B cell (primary cell): ENCODE results near the gene TMOD1. TPM values are rescaled to one million over a fixed set of nuclear protein-coding genes. Genes with fewer than 3 reads are reported as not detected.

Experiments
- ATAC-seq: fragments of 200-7000 bp; cut with Tn5 transposase; one replicate; pipeline ENCODE4 v1.10.0; 2021; ENCODE audit warnings: low read depth, mild to moderate bottlenecking, moderate number of reproducible peaks, moderate library complexity
- CTCF ChIA-PET: fragments of 350-600 bp; sonication (Branson Sonifier 250); formaldehyde crosslinking; loops from one replicate; lab custom pipeline; 2021; ENCODE audit warnings: antibody characterized with exemption, inconsistent platforms; lab: Charles Lee
- POLR2A ChIA-PET: fragments of 350-600 bp; sonication (Branson Sonifier 250); formaldehyde crosslinking; loops from one replicate; lab custom pipeline; 2021; ENCODE audit warnings: antibody characterized with exemption; lab: Charles Lee
- DNase-seq: peaks from one replicate; pipeline ENCODE4 v3.0.0; 2013
- H2AFZ ChIP-seq: 2 replicates; pipeline ENCODE4 v1.6.1; 2012; ENCODE audit warnings: mild to moderate bottlenecking, low read depth, low read length; ENCODE audit not compliant: insufficient read depth, poor library complexity, severe bottlenecking
- H3K27ac ChIP-seq, 2 donors: 1 replicate in 1 of 2; 2 replicates in 1 of 2; pipeline ENCODE4 v1.5.1; 2012 to 2013; ENCODE audit warnings: low read length in 2 of 2, mild to moderate bottlenecking in 2 of 2, moderate library complexity in 1 of 2
- H3K27me3 ChIP-seq, 4 experiments: fragments of 200-600 bp in 1 of 4; sonication (generic) in 1 of 4; replicated peaks in 1 of 4; 1 replicate in 2 of 4; 2 replicates in 2 of 4; pipeline versions ENCODE4 v1.6.1 to v1.7.0; 2013 to 2016; ENCODE audit warnings: low read length in 3 of 4, mild to moderate bottlenecking in 2 of 4, mixed read lengths in 1 of 4, moderate library complexity in 1 of 4; ENCODE audit not compliant: insufficient read depth in 4 of 4, control insufficient read depth in 3 of 4; ENCODE audit errors: control extremely low read depth in 1 of 4
- H3K36me3 ChIP-seq, 2 experiments: replicated peaks in 1 of 2; 1 replicate in 1 of 2; 2 replicates in 1 of 2; pipeline versions ENCODE4 v1.6.1 to v1.7.1; 2013; ENCODE audit warnings: low read length in 1 of 2; ENCODE audit not compliant: insufficient read depth in 2 of 2, control insufficient read depth in 1 of 2; ENCODE audit errors: control extremely low read depth in 1 of 2, extremely low read depth in 1 of 2
- H3K4me1 ChIP-seq, 2 donors: fragments of 200-600 bp in 1 of 2; sonication (generic) in 1 of 2; 1 replicate in 1 of 2; 2 replicates in 1 of 2; pipeline versions ENCODE4 v1.5.1 to v1.6.1; 2013 to 2017; ENCODE audit warnings: low read length in 2 of 2; ENCODE audit not compliant: control insufficient read depth in 2 of 2, insufficient read depth in 2 of 2
- H3K4me2 ChIP-seq: replicated peaks from 2 replicates; pipeline ENCODE3; 2012; ENCODE audit warnings: mild to moderate bottlenecking, low read depth, low read length; ENCODE audit not compliant: poor library complexity, severe bottlenecking
- H3K4me3 ChIP-seq, 5 experiments: fragments of 200-600 bp in 1 of 5; sonication (generic) in 1 of 5; 1 replicate in 3 of 5; 2 replicates in 2 of 5; pipeline versions ENCODE4 v1.5.1 to v1.7.0; 2011 to 2016; ENCODE audit warnings: low read length in 4 of 5, mild to moderate bottlenecking in 4 of 5, low read depth in 2 of 5, control low read depth in 1 of 5, moderate library complexity in 1 of 5; ENCODE audit not compliant: insufficient read depth in 1 of 5; ENCODE audit errors: control extremely low read depth in 1 of 5, extremely low read depth in 1 of 5
- H3K79me2 ChIP-seq: fragments of 200-600 bp; sonication (generic); one replicate; pipeline ENCODE4 v1.6.0; 2016; ENCODE audit warnings: low read length; ENCODE audit not compliant: control insufficient read depth, insufficient read depth
- H3K9ac ChIP-seq: fragments of 200-600 bp; sonication (generic); 2 replicates; pipeline ENCODE4 v1.6.1; 2017; ENCODE audit warnings: mild to moderate bottlenecking, low read length, moderate library complexity
- H3K9me3 ChIP-seq, 3 donors: one replicate each; pipeline versions ENCODE4 v1.6.1 to v1.7.1; 2013; ENCODE audit warnings: low read length in 2 of 3; ENCODE audit not compliant: control insufficient read depth in 2 of 3, insufficient read depth in 1 of 3; ENCODE audit errors: control extremely low read depth in 1 of 3
- H4K20me1 ChIP-seq: 2 replicates; pipeline ENCODE4 v1.6.0; 2012; ENCODE audit warnings: mild to moderate bottlenecking, low read length; ENCODE audit not compliant: insufficient read depth, control insufficient read depth, poor library complexity, severe bottlenecking
- H3K27ac Mint-ChIP-seq: one replicate; pipeline ENCODE4 v1.8.0; 2021; ENCODE audit warnings: mixed read lengths
- H3K27me3 Mint-ChIP-seq: one replicate; pipeline ENCODE4 v1.8.0; 2021; ENCODE audit warnings: mixed read lengths
- H3K4me1 Mint-ChIP-seq: one replicate; pipeline ENCODE4 v1.8.0; 2021; ENCODE audit warnings: mixed read lengths
- H3K4me3 Mint-ChIP-seq: one replicate; pipeline ENCODE4 v1.8.0; 2021; ENCODE audit warnings: mixed read lengths
- H3K9me3 Mint-ChIP-seq: one replicate; pipeline ENCODE4 v1.8.0; 2022; ENCODE audit warnings: mixed read lengths; ENCODE audit not compliant: insufficient read depth
- EZH2 ChIP-seq: IDR thresholded peaks from 2 replicates; pipeline ENCODE4 v1.6.1; 2012; ENCODE audit warnings: borderline replicate concordance, low read depth, mild to moderate bottlenecking, moderate library complexity, low read length; ENCODE audit not compliant: insufficient read depth, poor library complexity, severe bottlenecking
- WGBS: methylation state at CpG from one replicate; pipeline ENCODE4 v1.1.5; 2013; ENCODE audit warnings: missing lambda C conversion rate; ENCODE audit not compliant: insufficient coverage; 5-methylcytosine and 5-hydroxymethylcytosine counted together
- intact Hi-C: fragments of 100-400 bp; cut with micrococcal nuclease; formaldehyde crosslinking; loops from one replicate; pipeline ENCODE4 v1.10.0; 2022
- polyA plus RNA-seq: library from polyadenylated mRNA; depleted of rRNA; stranded (reverse); fragments of >200 nt; gene quantifications from 2 replicates; pipeline ENCODE4 v1.2.3, GENCODE V29; 2012
- total RNA-seq, 2 donors: library from RNA; stranded (reverse); fragments of 120-200 nt in 1 of 2; gene quantifications; 1 replicate in 1 of 2; 2 replicates in 1 of 2; pipeline versions ENCODE4 v1.2.3 to v1.2.4, GENCODE V29; 2013 to 2022
- TF ChIP-seq, protein P1 (sequence below): fragments of 200-600 bp; IDR thresholded peaks from one replicate; pipeline ENCODE4 v1.8.0; 2022; ENCODE audit warnings: antibody characterized with exemption, mild to moderate bottlenecking

TMOD1 gene
- total and polyA plus RNA-seq, 2 donors (not counting 1 experiment from before 2014, with no cell fraction given): 0.30 to 2.5 TPM

DNA sequence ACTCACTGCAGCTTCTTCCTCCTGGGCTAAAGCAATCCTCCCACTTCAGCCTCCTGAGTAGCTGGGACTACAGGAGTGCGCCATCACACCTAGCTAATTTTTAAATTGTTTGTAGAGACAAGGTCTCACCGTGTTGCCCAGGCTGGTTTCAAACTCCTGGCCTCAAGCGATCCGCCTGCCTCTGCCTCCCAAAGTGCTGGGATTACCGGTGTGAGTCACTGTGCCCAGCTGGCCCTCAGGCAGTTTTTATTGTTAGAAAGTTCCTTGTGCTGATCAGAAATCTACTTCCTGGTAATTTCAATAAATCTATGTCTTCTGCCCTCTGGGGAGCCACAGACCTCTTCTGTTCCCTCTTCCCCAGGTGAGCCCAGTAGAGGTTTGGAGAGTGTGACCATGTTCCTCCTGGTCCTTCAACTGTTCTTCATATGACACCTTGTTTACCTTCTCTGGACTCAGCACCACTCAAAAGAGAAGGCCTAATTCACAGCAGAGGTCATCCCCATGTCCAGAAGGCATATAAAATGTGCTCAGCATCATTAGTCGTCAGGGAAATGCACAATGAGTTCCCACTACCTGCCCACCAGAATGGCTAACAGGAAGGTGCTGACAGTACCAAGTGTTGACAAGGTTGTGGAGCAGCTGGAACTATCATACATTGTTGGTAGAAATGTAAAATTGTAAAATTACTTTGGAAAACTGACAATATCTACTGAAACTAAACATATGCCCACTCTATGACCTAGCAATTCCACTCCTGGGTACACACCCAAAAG, 10.4 kb downstream of the TMOD1 start:
- H3K9ac ChIP-seq: no peak overlapping the region
- H3K4me1 Mint-ChIP-seq: peaks cover 11% of the 10 kb centered on the region
- H3K27me3 ChIP-seq: peaks cover 0 to 3% (median 0%) of the 10 kb centered on the region in 4 experiments
- CTCF ChIA-PET: no interaction called here
- H3K27me3 Mint-ChIP-seq: peaks cover 18% of the 10 kb centered on the region
- POLR2A ChIA-PET: interaction anchor here (0.6 kb wide), 1 partner anchor 290 kb away, joined by 6 read pairs; no protein-coding TSS in a partner anchor
- H3K4me3 Mint-ChIP-seq: no peak overlapping the region
- no peaks in the 10 kb centered on the region for H3K36me3 ChIP-seq
- no peaks in the 10 kb centered on the region for H4K20me1 ChIP-seq
- H2AFZ ChIP-seq: no peak overlapping the region
- H3K79me2 ChIP-seq: no peaks in the 10 kb centered on the region
- intact Hi-C loops: no loop called here
- no peaks in the 10 kb centered on the region for H3K4me1 ChIP-seq
- 97% methylated on average over 5 of the region's 6 CpGs for WGBS
- TF ChIP-seq, protein P1, sequence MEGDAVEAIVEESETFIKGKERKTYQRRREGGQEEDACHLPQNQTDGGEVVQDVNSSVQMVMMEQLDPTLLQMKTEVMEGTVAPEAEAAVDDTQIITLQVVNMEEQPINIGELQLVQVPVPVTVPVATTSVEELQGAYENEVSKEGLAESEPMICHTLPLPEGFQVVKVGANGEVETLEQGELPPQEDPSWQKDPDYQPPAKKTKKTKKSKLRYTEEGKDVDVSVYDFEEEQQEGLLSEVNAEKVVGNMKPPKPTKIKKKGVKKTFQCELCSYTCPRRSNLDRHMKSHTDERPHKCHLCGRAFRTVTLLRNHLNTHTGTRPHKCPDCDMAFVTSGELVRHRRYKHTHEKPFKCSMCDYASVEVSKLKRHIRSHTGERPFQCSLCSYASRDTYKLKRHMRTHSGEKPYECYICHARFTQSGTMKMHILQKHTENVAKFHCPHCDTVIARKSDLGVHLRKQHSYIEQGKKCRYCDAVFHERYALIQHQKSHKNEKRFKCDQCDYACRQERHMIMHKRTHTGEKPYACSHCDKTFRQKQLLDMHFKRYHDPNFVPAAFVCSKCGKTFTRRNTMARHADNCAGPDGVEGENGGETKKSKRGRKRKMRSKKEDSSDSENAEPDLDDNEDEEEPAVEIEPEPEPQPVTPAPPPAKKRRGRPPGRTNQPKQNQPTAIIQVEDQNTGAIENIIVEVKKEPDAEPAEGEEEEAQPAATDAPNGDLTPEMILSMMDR: no peak
- TF ChIP-seq EZH2: no peak
- DNase-seq: no peak
- no peak overlapping the region for H3K27ac ChIP-seq
- H3K9me3 Mint-ChIP-seq: no peaks in the 10 kb centered on the region
- peak overlapping the region; percentile 56 for H3K27ac Mint-ChIP-seq
- no peak overlapping the region for H3K4me2 ChIP-seq
- H3K4me3 ChIP-seq: no peak overlapping the region
- no peaks in the 10 kb centered on the region for H3K9me3 ChIP-seq
- ATAC-seq: peak; percentile 28

DNA sequence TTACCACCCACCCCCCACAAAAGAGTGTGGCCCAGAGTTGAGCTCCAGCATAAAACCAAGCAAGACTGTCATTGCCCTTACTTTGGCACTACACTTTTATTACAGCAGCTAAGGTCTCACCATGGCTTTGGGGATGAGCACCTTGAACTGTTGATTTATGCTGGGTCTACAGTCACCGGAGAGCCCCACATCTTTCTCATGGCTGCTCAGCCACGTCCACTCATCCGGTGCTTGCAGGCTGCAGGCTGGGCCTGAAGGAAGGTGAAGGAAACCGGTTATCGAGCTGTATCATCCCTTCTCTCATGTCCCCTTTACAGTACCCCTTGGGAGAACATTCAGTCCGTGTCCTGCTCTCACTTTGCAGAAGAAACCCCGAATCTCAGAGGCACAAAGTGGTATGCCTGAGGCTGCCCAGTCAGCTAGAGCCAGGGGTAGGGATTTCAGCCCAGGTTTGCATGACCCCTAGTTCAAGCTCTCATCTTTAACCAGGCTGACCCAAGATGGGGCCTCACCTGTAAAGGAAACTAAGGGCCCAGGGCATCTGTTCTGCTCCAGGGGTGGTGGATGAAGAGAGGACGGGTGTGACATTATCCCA, 11.6 kb downstream of the TMOD1 start:
- intact Hi-C loops: no loop called here

More for the DNA sequence above, 11.6 kb downstream of the TMOD1 start:
- ChIA-PET CTCF (interaction anchor here (1.6 kb wide), 1 partner anchor 12 kb away, joined by 3 read pairs; the partner anchor contains the start of gene TMOD1), POLR2A (no interaction called here)
- Histone ChIP-seq H2AFZ (no peak overlapping the region), H3K9me3 (no peaks in the 10 kb centered on the region), H3K9ac (no peak overlapping the region), H3K4me2 (no peak overlapping the region), H3K4me3 (no peak overlapping the region), H4K20me1 (no peaks in the 10 kb centered on the region), H3K79me2 (no peaks in the 10 kb centered on the region), H3K27me3 (peaks cover 0 to 3% (median 1%) of the 10 kb centered on the region in 4 experiments), H3K36me3 (no peaks in the 10 kb centered on the region), H3K27ac (no peak overlapping the region), H3K4me1 (no peaks in the 10 kb centered on the region)
- DNase-seq: no peak
- Mint-ChIP-seq H3K27ac (no peak overlapping the region), H3K9me3 (no peaks in the 10 kb centered on the region), H3K4me1 (peaks cover 11% of the 10 kb centered on the region), H3K4me3 (no peak overlapping the region), H3K27me3 (peaks cover 31% of the 10 kb centered on the region)
- TF ChIP-seq, protein P1: no peak
- TF ChIP-seq EZH2: no peak
- no peak for ATAC-seq
- 80% methylated on average over 7 of the region's 8 CpGs for WGBS
